Stomach (tissue), 9 donors: ENCODE data around the gene LHFPL5. TPM values are rescaled to one million over a fixed set of nuclear protein-coding genes. Genes with fewer than 3 reads are reported as not detected.

Experiments used
- DNase-seq, 2 donors: peaks; one replicate each; pipeline versions ENCODE4 v3.0.0 to v3.0.0-alpha.2; 2013 to 2019
- H3K27ac ChIP-seq, 5 donors: fragments of 200-600 bp in 4 of 5; sonication (generic) in 4 of 5; one replicate each; pipeline ENCODE4 v1.5.1; 2013 to 2019; ENCODE audit warnings: mild to moderate bottlenecking in 1 of 5, moderate library complexity in 1 of 5
- H3K27me3 ChIP-seq, 3 donors: fragments of 200-600 bp; sonication (generic); one replicate each; pipeline ENCODE4 v1.5.1; 2017 to 2019; ENCODE audit warnings: mixed run types in 1 of 3
- H3K36me3 ChIP-seq, 4 donors: fragments of 200-600 bp; sonication (generic); 1 replicate in 3 of 4; 2 replicates in 1 of 4; pipeline ENCODE4 v1.5.1; 2016 to 2019
- H3K4me1 ChIP-seq, 4 donors: fragments of 200-600 bp; sonication (generic); one replicate each; pipeline ENCODE4 v1.5.1; 2016 to 2019
- H3K4me3 ChIP-seq, 4 donors: fragments of 200-600 bp; sonication (generic) in 3 of 4; one replicate each; pipeline ENCODE4 v1.5.1; 2016 to 2019; ENCODE audit warnings: mild to moderate bottlenecking in 1 of 4
- H3K9me3 ChIP-seq, 4 donors: fragments of 200-600 bp; sonication (generic); one replicate each; pipeline ENCODE4 v1.5.1; 2016 to 2019
- CTCF ChIP-seq, 7 experiments: fragments of 450-650 bp in 4 of 7; fragments of 200-600 bp in 3 of 7; sonication (generic) in 3 of 7; IDR thresholded peaks; one replicate each; pipeline ENCODE4 v1.5.1; 2016 to 2019; ENCODE audit warnings: antibody characterized with exemption in 7 of 7, control low read depth in 2 of 7, mild to moderate bottlenecking in 1 of 7
- EP300 ChIP-seq: sonication (generic); formaldehyde crosslinking; IDR thresholded peaks from one replicate; pipeline ENCODE4 v1.6.1; 2017; ENCODE audit warnings: antibody characterized with exemption
- POLR2A ChIP-seq, 4 donors: fragments of 450-650 bp; IDR thresholded peaks; one replicate each; pipeline ENCODE4 v1.6.1; 2016; ENCODE audit warnings: antibody characterized with exemption in 4 of 4, control low read depth in 2 of 4, mild to moderate bottlenecking in 1 of 4, moderate library complexity in 1 of 4
- POLR2AphosphoS5 ChIP-seq, 3 donors: sonication (generic); formaldehyde crosslinking; IDR thresholded peaks; one replicate each; pipeline ENCODE4 v1.6.1; 2016; ENCODE audit warnings: antibody characterized with exemption in 3 of 3
- WGBS, 5 donors: extraction: QIAGEN DNeasy Blood & Tissue Kit in 3 of 5; methylation state at CpG; one replicate each; pipeline versions ENCODE4 v1.1.5 to v1.1.7; 2013 to 2018; 5-methylcytosine and 5-hydroxymethylcytosine counted together
- intact Hi-C: fragments of 100-400 bp; cut with DNase I; formaldehyde crosslinking; loops from one replicate; pipeline ENCODE4 v1.15.1; 2023; ENCODE audit warnings: low total_unique reads
- polyA plus RNA-seq, 3 donors: library from polyadenylated mRNA; stranded (reverse); fragments of 200-250 nt; gene quantifications; one replicate each; pipeline ENCODE4 v1.2.3, GENCODE V29; 2013
- total RNA-seq, 5 donors: library from RNA; depleted of rRNA; stranded (reverse); fragments of >200 nt; gene quantifications; one replicate each; pipeline versions ENCODE4 v1.1.0 to v1.2.3, GENCODE V29; 2014 to 2016
- donor health status: healthy with polysubstance abuse.
- donor health status: Bipolar disorder and iron deficiency.
- donor health status: healthy.

The LHFPL5 gene
- total and polyA plus RNA-seq, 8 donors: not detected

DNA sequence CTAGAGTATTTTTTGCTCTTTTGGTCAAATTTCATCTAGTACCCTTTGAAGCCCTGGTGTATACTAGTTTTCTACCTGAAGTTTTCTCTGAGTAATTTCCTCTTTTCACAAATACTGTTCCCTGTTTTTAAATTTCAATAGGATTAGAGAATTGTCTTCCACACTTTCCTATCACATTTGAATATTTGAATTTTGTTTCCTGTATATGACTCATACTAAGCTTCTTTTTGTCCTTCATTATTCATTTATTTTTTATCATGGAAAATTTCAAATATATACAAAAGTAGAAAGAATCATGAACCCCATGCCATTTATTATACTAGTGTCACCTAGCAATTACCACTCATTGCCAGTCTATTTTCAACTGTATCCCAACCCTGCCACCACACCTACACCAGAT, 52.7 kb downstream of the LHFPL5 start:
- TF ChIP-seq POLR2A (IDR thresholded peaks at IDR 0.05): no peak
- no peak for TF ChIP-seq CTCF (IDR thresholded peaks at IDR 0.05)
- no peak for TF ChIP-seq POLR2AphosphoS5 (IDR thresholded peaks at IDR 0.05)
- TF ChIP-seq EP300: no peak
- intact Hi-C loops: no loop called here
- Histone ChIP-seq H3K4me1 (no peaks in the 10 kb centered on the region), H3K27ac (no peak overlapping the region), H3K27me3 (no peaks in the 10 kb centered on the region), H3K36me3 (peaks cover 7 to 94% (median 82%) of the 10 kb centered on the region in 4 donors), H3K4me3 (no peak overlapping the region), H3K9me3 (no peaks in the 10 kb centered on the region)
- no peak for DNase-seq

DNA sequence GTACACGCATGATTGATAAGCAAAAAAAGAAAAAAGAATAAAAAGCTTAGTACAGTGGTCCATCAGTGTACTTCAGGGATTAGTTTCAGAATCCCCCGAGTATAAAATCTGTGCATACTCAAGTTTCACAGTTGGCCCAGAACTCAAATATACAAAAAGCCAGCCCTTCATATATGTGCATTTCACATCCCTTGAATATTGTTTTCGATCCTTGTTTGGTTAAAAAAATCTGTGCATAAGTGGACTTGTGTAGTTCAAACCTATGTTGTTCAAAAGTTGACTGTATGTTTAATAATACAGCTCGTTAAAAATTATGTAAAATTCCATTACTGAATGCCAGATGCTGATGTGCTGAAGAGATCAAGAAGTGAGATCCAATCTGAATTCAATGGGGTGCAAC, 54.2 kb downstream of the LHFPL5 start:
- no peak for DNase-seq
- H3K4me1 ChIP-seq: no peaks in the 10 kb centered on the region
- peaks cover 7 to 85% (median 77%) of the 10 kb centered on the region in 4 donors for H3K36me3 ChIP-seq
- no peak overlapping the region for H3K4me3 ChIP-seq
- 85 to 89% (median 87%) methylated on average over 4 of the region's 4 CpGs for WGBS, 5 donors
- TF ChIP-seq POLR2AphosphoS5 (IDR thresholded peaks at IDR 0.05) (no peak), CTCF (IDR thresholded peaks at IDR 0.05) (no peak), POLR2A (IDR thresholded peaks at IDR 0.05) (no peak), EP300 (no peak)
- no peaks in the 10 kb centered on the region for H3K27me3 ChIP-seq
- no peak overlapping the region for H3K27ac ChIP-seq
- H3K9me3 ChIP-seq: no peaks in the 10 kb centered on the region
- intact Hi-C loops: no loop called here

Other genes starting within 250 kb of the LHFPL5 start
- 100 to 1,000 TPM in 4 of 5 donors, 10 to 100 TPM in 1; 68.1 to 209 (median 168) TPM for gene FKBP5, start 116.4 kb upstream of the LHFPL5 start, total RNA-seq
- 10 to 100 TPM; 89.2 to 97.2 (median 91.1) TPM for gene FKBP5, start 116.4 kb upstream of the LHFPL5 start, polyA plus RNA-seq
- not detected for gene ARMC12, start 68.3 kb upstream of the LHFPL5 start, total RNA-seq
- gene ARMC12, start 68.3 kb upstream of the LHFPL5 start, polyA plus RNA-seq: 1 to 10 TPM; 1.1 to 2.5 (median 2.0) TPM
- not detected for gene CLPSL2, start 28.8 kb upstream of the LHFPL5 start, total RNA-seq
- not detected for gene CLPSL2, start 28.8 kb upstream of the LHFPL5 start, polyA plus RNA-seq
- not detected for gene CLPSL1, start 24.3 kb upstream of the LHFPL5 start, total RNA-seq
- gene CLPSL1, start 24.3 kb upstream of the LHFPL5 start, polyA plus RNA-seq: not detected
- not detected for gene CLPS, start 8.0 kb upstream of the LHFPL5 start, total RNA-seq
- 10 to 100 TPM in 1 of 3 donors, 1 to 10 TPM in 2; 2.0 to 25.5 (median 2.6) TPM for gene CLPS, start 8.0 kb upstream of the LHFPL5 start, polyA plus RNA-seq
- 100 to 1,000 TPM in 2 of 5 donors, 10 to 100 TPM in 3; 17.0 to 204 (median 92.3) TPM for gene SRPK1, start 115.7 kb downstream of the LHFPL5 start, total RNA-seq
- 10 to 100 TPM; 10.7 to 20.5 (median 13.9) TPM for gene SRPK1, start 115.7 kb downstream of the LHFPL5 start, polyA plus RNA-seq
- gene SLC26A8, start 219.3 kb downstream of the LHFPL5 start, total RNA-seq: under 1 TPM in 2 of 5 donors, not detected in 3; 0.14 to 0.58 TPM
- gene SLC26A8, start 219.3 kb downstream of the LHFPL5 start, polyA plus RNA-seq: under 1 TPM in 2 of 3 donors, not detected in 1; 0.12 to 0.15 TPM
- gene MAPK14, start 222.5 kb downstream of the LHFPL5 start, total RNA-seq: 100 to 1,000 TPM in 2 of 5 donors, 10 to 100 TPM in 3; 35.6 to 297 (median 57.2) TPM
- 10 to 100 TPM; 12.3 to 26.1 (median 13.9) TPM for gene MAPK14, start 222.5 kb downstream of the LHFPL5 start, polyA plus RNA-seq